Measurements from ENCODE around the gene CRIP1. TPM values are rescaled to one million over a fixed set of nuclear protein-coding genes. Genes with fewer than 3 reads are reported as not detected.

Gene CRIP1
- polyA plus RNA-seq, 1 donor (not counting 4 experiments of a cell fraction or from before 2014, with no cell fraction given): 1.7 TPM

GRCh38 chr14:105449276-105450122, 37.2 kb upstream of the CRIP1 start:
- Histone ChIP-seq H3K4me1 (ENCODE audit: control insufficient read depth, extremely low read depth, insufficient read depth, low read length) (no peaks in the 10 kb centered on the region), H3K79me2 (ENCODE audit: control insufficient read depth, insufficient read depth, low read length) (peaks cover 15% of the 10 kb centered on the region), H3K36me3 (ENCODE audit: control insufficient read depth in 2 of 2, extremely low read depth in 1 of 2, insufficient read depth in 2 of 2, low read length in 2 of 2) (peaks cover 21 to 35% of the 10 kb centered on the region in 2 experiments), H3K4me2 (ENCODE audit: control insufficient read depth, extremely low read depth, insufficient read depth, low read depth, low read length) (no peak overlapping the region), H3K9me1 (ENCODE audit: control insufficient read depth, extremely low read depth, insufficient read depth, low read length) (no peaks in the 10 kb centered on the region), H3K4me3 (ENCODE audit: control insufficient read depth in 2 of 3, extremely low read depth in 1 of 3, insufficient read depth in 2 of 3, low read depth in 1 of 3, low read length in 3 of 3) (no peak overlapping the region), H2AFZ (ENCODE audit: control insufficient read depth, low read length) (no peak overlapping the region), H4K20me1 (ENCODE audit: control insufficient read depth, extremely low read depth, insufficient read depth, low read length) (peaks cover 2% of the 10 kb centered on the region), H3K27me3 (ENCODE audit: control insufficient read depth, extremely low read depth, insufficient read depth, low read length) (no peaks in the 10 kb centered on the region), H3K9me3 (ENCODE audit: control insufficient read depth, low read depth, low read length) (no peaks in the 10 kb centered on the region), H3K27ac (ENCODE audit: control insufficient read depth, insufficient read depth, low read length) (no peak overlapping the region), H3K9ac (ENCODE audit: control insufficient read depth, extremely low read depth, insufficient read depth, low read length) (no peak overlapping the region)
- dilution Hi-C loops (cut with MboI; ENCODE audit: extremely low pct_ligation_motif_present, low sequenced_read_pairs): no loop called here
- TF ChIP-seq CTCF (optimal IDR thresholded peaks at IDR 0.05 in 1 of 3, IDR thresholded peaks at IDR 0.05 in 1 of 3, conservative IDR thresholded peaks at IDR 0.05 in 1 of 3; ENCODE audit: extremely low read depth in 1 of 3, insufficient read depth in 2 of 3, low read length in 3 of 3): no peak
- TF ChIP-seq EZH2 (IDR thresholded peaks at IDR 0.05; ENCODE audit: low read length): no peak
- no peak for DNase-seq (ENCODE audit: low read depth, low spot score)
- FAIRE-seq: no peak

- Histone ChIP-seq H3K27ac (ENCODE audit: control insufficient read depth, insufficient read depth, low read length) (no peak overlapping the region), H3K4me1 (ENCODE audit: control insufficient read depth, extremely low read depth, insufficient read depth, low read length) (no peaks in the 10 kb centered on the region), H3K9ac (ENCODE audit: control insufficient read depth, extremely low read depth, insufficient read depth, low read length) (no peak overlapping the region), H3K79me2 (ENCODE audit: control insufficient read depth, insufficient read depth, low read length) (peaks cover 15% of the 10 kb centered on the region), H2AFZ (ENCODE audit: control insufficient read depth, low read length) (no peak overlapping the region), H3K36me3 (ENCODE audit: control insufficient read depth in 2 of 2, extremely low read depth in 1 of 2, insufficient read depth in 2 of 2, low read length in 2 of 2) (peaks cover 18 to 33% of the 10 kb centered on the region in 2 experiments), H3K9me3 (ENCODE audit: control insufficient read depth, low read depth, low read length) (no peaks in the 10 kb centered on the region), H3K4me2 (ENCODE audit: control insufficient read depth, extremely low read depth, insufficient read depth, low read depth, low read length) (no peak overlapping the region), H3K4me3 (ENCODE audit: control insufficient read depth in 2 of 3, extremely low read depth in 1 of 3, insufficient read depth in 2 of 3, low read depth in 1 of 3, low read length in 3 of 3) (no peak overlapping the region), H4K20me1 (ENCODE audit: control insufficient read depth, extremely low read depth, insufficient read depth, low read length) (peaks cover 2% of the 10 kb centered on the region), H3K27me3 (ENCODE audit: control insufficient read depth, extremely low read depth, insufficient read depth, low read length) (no peaks in the 10 kb centered on the region), H3K9me1 (ENCODE audit: control insufficient read depth, extremely low read depth, insufficient read depth, low read length) (no peaks in the 10 kb centered on the region)
- dilution Hi-C loops (cut with MboI; ENCODE audit: extremely low pct_ligation_motif_present, low sequenced_read_pairs): no loop called here
- TF ChIP-seq EZH2 (IDR thresholded peaks at IDR 0.05; ENCODE audit: low read length): no peak
- TF ChIP-seq CTCF (optimal IDR thresholded peaks at IDR 0.05 in 1 of 3, IDR thresholded peaks at IDR 0.05 in 1 of 3, conservative IDR thresholded peaks at IDR 0.05 in 1 of 3; ENCODE audit: extremely low read depth in 1 of 3, insufficient read depth in 2 of 3, low read length in 3 of 3): no peak
- no peak for DNase-seq (ENCODE audit: low read depth, low spot score)
- FAIRE-seq: no peak
These were observed 36.6 kb upstream of the CRIP1 start for GRCh38 chr14:105450123-105450505.

Data from keratinocyte (primary cell).